ENCODE data around the gene DEAF1. TPM values are rescaled to one million over a fixed set of nuclear protein-coding genes. Genes with fewer than 3 reads are reported as not detected.
"Not testable (repeated sequence)": the region's sequence is repeated elsewhere in the genome, so short reads cannot be mapped to it uniquely, and the experiment has no call there.

DEAF1 gene
- total RNA-seq, 6 donors from 2014 or later, result 23.9 to 87.3 (median 35.6) TPM

- H3K9me3 ChIP-seq, result no peaks in the 10 kb centered on the region
- 93 to 94% methylated on average over 18 of the region's 18 CpGs for WGBS, 2 donors
- peaks cover 22 to 29% (median 24%) of the 10 kb centered on the region in 4 donors for H3K4me1 ChIP-seq
- peaks cover 0 to 31% (median 18%) of the 10 kb centered on the region in 4 donors for H3K36me3 ChIP-seq
- DNase-seq (no peak), ATAC-seq (ENCODE audit: low FRiP score in 2 of 2) (no peak)
- H3K4me3 ChIP-seq, result no peak overlapping the region
- TF ChIP-seq EP300 (IDR thresholded peaks at IDR 0.05) (no peak), POLR2AphosphoS5 (IDR thresholded peaks at IDR 0.05) (no peak), POLR2A (IDR thresholded peaks at IDR 0.05) (no peak)
- TF ChIP-seq, protein P1, sequence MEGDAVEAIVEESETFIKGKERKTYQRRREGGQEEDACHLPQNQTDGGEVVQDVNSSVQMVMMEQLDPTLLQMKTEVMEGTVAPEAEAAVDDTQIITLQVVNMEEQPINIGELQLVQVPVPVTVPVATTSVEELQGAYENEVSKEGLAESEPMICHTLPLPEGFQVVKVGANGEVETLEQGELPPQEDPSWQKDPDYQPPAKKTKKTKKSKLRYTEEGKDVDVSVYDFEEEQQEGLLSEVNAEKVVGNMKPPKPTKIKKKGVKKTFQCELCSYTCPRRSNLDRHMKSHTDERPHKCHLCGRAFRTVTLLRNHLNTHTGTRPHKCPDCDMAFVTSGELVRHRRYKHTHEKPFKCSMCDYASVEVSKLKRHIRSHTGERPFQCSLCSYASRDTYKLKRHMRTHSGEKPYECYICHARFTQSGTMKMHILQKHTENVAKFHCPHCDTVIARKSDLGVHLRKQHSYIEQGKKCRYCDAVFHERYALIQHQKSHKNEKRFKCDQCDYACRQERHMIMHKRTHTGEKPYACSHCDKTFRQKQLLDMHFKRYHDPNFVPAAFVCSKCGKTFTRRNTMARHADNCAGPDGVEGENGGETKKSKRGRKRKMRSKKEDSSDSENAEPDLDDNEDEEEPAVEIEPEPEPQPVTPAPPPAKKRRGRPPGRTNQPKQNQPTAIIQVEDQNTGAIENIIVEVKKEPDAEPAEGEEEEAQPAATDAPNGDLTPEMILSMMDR (IDR thresholded peaks at IDR 0.05), result no peak
- no peaks in the 10 kb centered on the region for H3K27me3 ChIP-seq
- H3K27ac ChIP-seq, result no peak overlapping the region
Observed at GRCh38 chr11:691710-692590, 3.1 kb downstream of the DEAF1 start.

GRCh38 chr11:690738-691633, 4.0 kb downstream of the DEAF1 start:
- Histone ChIP-seq H3K9me3 (no peaks in the 10 kb centered on the region), H3K27ac (no peak overlapping the region), H3K27me3 (no peaks in the 10 kb centered on the region), H3K4me3 (no peak overlapping the region), H3K4me1 (peaks cover 14 to 21% (median 17%) of the 10 kb centered on the region in 4 donors), H3K36me3 (peaks cover 0 to 40% (median 24%) of the 10 kb centered on the region in 4 donors)
- no peak for ATAC-seq (ENCODE audit: low FRiP score in 2 of 2)
- no peak for DNase-seq
- WGBS, 2 donors, result 81 to 89% methylated on average over 15 to 27 of the region's 27 CpGs
- TF ChIP-seq POLR2A (IDR thresholded peaks at IDR 0.05), result no peak
- TF ChIP-seq, protein P1 (IDR thresholded peaks at IDR 0.05), result no peak
- TF ChIP-seq EP300 (IDR thresholded peaks at IDR 0.05), result no peak
- no peak for TF ChIP-seq POLR2AphosphoS5 (IDR thresholded peaks at IDR 0.05)

DNA sequence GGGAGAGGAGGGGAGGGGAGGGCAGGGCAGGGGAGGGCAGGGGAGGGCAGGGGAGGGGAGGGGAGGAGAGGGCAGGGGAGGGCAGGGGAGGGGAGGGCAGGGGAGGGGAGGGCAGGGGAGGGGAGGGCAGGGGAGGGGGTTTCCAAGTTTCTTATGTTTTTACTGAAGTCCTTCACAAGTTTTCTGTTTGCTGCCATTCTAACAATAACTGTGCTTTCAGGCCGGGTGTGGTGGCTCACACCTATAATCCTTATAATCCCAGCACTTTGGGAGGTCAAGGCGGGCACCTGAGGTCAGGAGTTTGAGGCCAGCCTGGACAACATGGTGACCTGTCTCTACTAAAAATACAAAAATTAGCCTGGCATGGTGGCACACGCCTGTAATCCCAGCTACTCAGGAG, 4.8 kb downstream of the DEAF1 start:
- H3K4me3 ChIP-seq; H3K9me3 ChIP-seq; H3K27me3 ChIP-seq; DNase-seq; H3K27ac ChIP-seq; ATAC-seq (ENCODE audit: low FRiP score in 2 of 2): not testable (repeated sequence)
- 92 to 98% methylated on average over 3 of the region's 3 CpGs for WGBS, 2 donors
- Histone ChIP-seq H3K4me1 (peaks cover 14 to 21% (median 17%) of the 10 kb centered on the region in 4 donors), H3K36me3 (peaks cover 0 to 47% (median 27%) of the 10 kb centered on the region in 4 donors)

DNA sequence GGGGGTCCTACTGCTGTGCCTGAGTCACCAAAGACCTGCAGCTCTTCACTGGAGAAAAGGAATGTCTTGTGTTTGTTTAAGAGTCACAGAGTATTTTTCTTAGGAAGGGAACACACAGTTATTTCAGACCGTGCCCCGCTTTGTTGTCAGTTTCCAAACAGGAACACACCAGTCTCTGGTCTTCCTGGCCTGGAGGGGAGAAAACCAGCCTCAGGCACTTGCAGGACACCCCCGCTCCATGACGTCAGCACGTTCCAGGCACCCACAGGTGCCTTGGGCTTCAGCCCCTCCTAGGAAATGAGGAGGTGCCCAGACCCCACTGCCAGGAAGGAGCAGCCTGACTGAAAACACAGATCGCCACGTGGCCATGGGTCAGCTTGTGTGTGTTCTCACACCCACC, 5.4 kb downstream of the DEAF1 start:
- Histone ChIP-seq H3K4me3 (no peak overlapping the region), H3K36me3 (peaks cover 0 to 54% (median 32%) of the 10 kb centered on the region in 4 donors), H3K27me3 (no peaks in the 10 kb centered on the region), H3K9me3 (no peaks in the 10 kb centered on the region), H3K4me1 (peaks cover 14 to 19% (median 16%) of the 10 kb centered on the region in 4 donors), H3K27ac (no peak overlapping the region)
- DNase-seq (peak in 1 of 2 donors; percentile 35), ATAC-seq (ENCODE audit: low FRiP score in 2 of 2) (no peak)
- 60 to 81% methylated on average over 7 of the region's 7 CpGs for WGBS, 2 donors
- TF ChIP-seq EP300 (IDR thresholded peaks at IDR 0.05) (no peak), POLR2AphosphoS5 (IDR thresholded peaks at IDR 0.05) (no peak), POLR2A (IDR thresholded peaks at IDR 0.05) (no peak)
- TF ChIP-seq, protein P1 (IDR thresholded peaks at IDR 0.05), result no peak

GRCh38 chr11:688681-689080, 6.3 kb downstream of the DEAF1 start:
- H3K4me1 ChIP-seq, result peaks cover 6 to 10% (median 7%) of the 10 kb centered on the region in 4 donors
- no peak overlapping the region for H3K4me3 ChIP-seq
- no peak overlapping the region for H3K27ac ChIP-seq
- no peak for ATAC-seq (ENCODE audit: low FRiP score in 2 of 2)
- 76 to 79% methylated on average over 7 to 9 of the region's 9 CpGs for WGBS, 2 donors
- H3K36me3 ChIP-seq, result peaks cover 0 to 63% (median 39%) of the 10 kb centered on the region in 4 donors
- TF ChIP-seq POLR2AphosphoS5 (IDR thresholded peaks at IDR 0.05), result no peak
- no peak for TF ChIP-seq EP300 (IDR thresholded peaks at IDR 0.05)
- TF ChIP-seq, protein P1 (IDR thresholded peaks at IDR 0.05), result no peak
- TF ChIP-seq POLR2A (IDR thresholded peaks at IDR 0.05), result no peak
- no peak for DNase-seq
- no peaks in the 10 kb centered on the region for H3K27me3 ChIP-seq
- H3K9me3 ChIP-seq, result no peaks in the 10 kb centered on the region
